SU-DHL-6 (cell line): ENCODE results near the gene MEIS1.

Source experiments
- H2AFZ ChIP-seq: fragments of 200-600 bp; sonication (generic); 2 replicates; pipeline ENCODE4 v1.6.1; 2014; ENCODE audit warnings: low read depth, mild to moderate bottlenecking, moderate library complexity, mixed read lengths, antibody characterized with exemption, low read length; ENCODE audit not compliant: severe bottlenecking
- H3F3A ChIP-seq: fragments of 200-600 bp; shearing (Covaris generic); 2 replicates; pipeline ENCODE4 v1.6.0; 2016; ENCODE audit warnings: antibody characterized with exemption, mild to moderate bottlenecking; ENCODE audit not compliant: insufficient read depth
- H3K27ac ChIP-seq: fragments of 200-600 bp; sonication (generic); 2 replicates; pipeline ENCODE4 v1.5.1; 2016; ENCODE audit warnings: low read depth, mild to moderate bottlenecking, low read length, moderate library complexity, mixed read lengths
- H3K27me3 ChIP-seq: fragments of 200-600 bp; sonication (generic), shearing (Covaris generic); 2 replicates; pipeline ENCODE4 v1.6.0; 2014; ENCODE audit warnings: mild to moderate bottlenecking, low read length
- H3K36me3 ChIP-seq: fragments of 200-600 bp; sonication (generic); 2 replicates; pipeline ENCODE4 v1.6.1; 2014; ENCODE audit warnings: mild to moderate bottlenecking, low read length, mixed read lengths
- H3K4me2 ChIP-seq: fragments of 300-600, 200-600 bp; shearing (Covaris generic), sonication (generic); 2 replicates; pipeline ENCODE4 v1.6.0; 2014; ENCODE audit warnings: low read length, low read depth, mild to moderate bottlenecking; ENCODE audit not compliant: poor library complexity, severe bottlenecking
- H3K4me3 ChIP-seq: fragments of 200-600 bp; sonication (generic); 2 replicates; pipeline ENCODE4 v1.5.1; 2014; ENCODE audit warnings: antibody characterized with exemption, low read length, mild to moderate bottlenecking, mixed read lengths; ENCODE audit not compliant: insufficient read depth, poor library complexity, severe bottlenecking
- H3K79me2 ChIP-seq: fragments of 200-600 bp; sonication (generic); 2 replicates; pipeline ENCODE4 v1.6.1; 2014; ENCODE audit warnings: mild to moderate bottlenecking, low read length, moderate library complexity; ENCODE audit not compliant: insufficient read depth
- H3K9ac ChIP-seq: fragments of 200-600 bp; sonication (generic); 2 replicates; pipeline ENCODE4 v1.7.0; 2014; ENCODE audit warnings: mild to moderate bottlenecking, low read length
- H3K9me2 ChIP-seq: fragments of 200-600 bp; sonication (generic); replicated peaks from 2 replicates; pipeline ENCODE4 v1.6.1; 2014; ENCODE audit warnings: low read length; ENCODE audit not compliant: insufficient read depth
- H3K9me3 ChIP-seq: fragments of 200-600 bp; sonication (generic); 2 replicates; pipeline ENCODE4 v1.6.1; 2014; ENCODE audit warnings: low read length, mixed read lengths; ENCODE audit not compliant: insufficient read depth
- H4K20me1 ChIP-seq: fragments of 200-600 bp; sonication (generic); 2 replicates; pipeline ENCODE4 v1.6.1; 2014; ENCODE audit warnings: low read depth, mild to moderate bottlenecking, antibody characterized with exemption, low read length, moderate library complexity, mixed read lengths
- CTCF ChIP-seq: fragments of 200-600 bp; sonication (generic); IDR thresholded peaks from one replicate; pipeline ENCODE4 v1.5.1; 2017; ENCODE audit warnings: antibody characterized with exemption, mild to moderate bottlenecking, low read length, moderate library complexity; ENCODE audit not compliant: insufficient read depth, poor library complexity, severe bottlenecking
- EZH2phosphoT487 ChIP-seq: fragments of 200-600 bp; sonication (generic), shearing (Covaris generic); conservative IDR thresholded peaks from 2 replicates; pipeline ENCODE4 v1.6.1; 2018; ENCODE audit warnings: mild to moderate bottlenecking, antibody characterized with exemption, low read length, moderate library complexity, mixed read lengths

The MEIS1 gene

GRCh38 chr2:66580166-66581049, 145.5 kb downstream of the MEIS1 start:
- Histone ChIP-seq H3K9ac (no peak overlapping the region), H3K4me3 (no peak overlapping the region), H3K9me3 (no peaks in the 10 kb centered on the region), H3K36me3 (no peaks in the 10 kb centered on the region), H3K27me3 (no peaks in the 10 kb centered on the region), H3K4me2 (no peak overlapping the region), H4K20me1 (no peaks in the 10 kb centered on the region), H3F3A (no peaks in the 10 kb centered on the region), H3K79me2 (no peaks in the 10 kb centered on the region), H2AFZ (no peak overlapping the region), H3K9me2 (no peaks in the 10 kb centered on the region), H3K27ac (no peak overlapping the region)
- TF ChIP-seq EZH2phosphoT487 (no peak), CTCF (no peak)

GRCh38 chr2:66581339-66582103, 146.6 kb downstream of the MEIS1 start:
- no peak for TF ChIP-seq EZH2phosphoT487
- no peak for TF ChIP-seq CTCF
- no peaks in the 10 kb centered on the region for H3K79me2 ChIP-seq
- no peak overlapping the region for H3K4me3 ChIP-seq
- no peak overlapping the region for H3K9ac ChIP-seq
- H2AFZ ChIP-seq = no peak overlapping the region
- no peak overlapping the region for H3K27ac ChIP-seq
- H3K36me3 ChIP-seq = no peaks in the 10 kb centered on the region
- no peaks in the 10 kb centered on the region for H4K20me1 ChIP-seq
- no peaks in the 10 kb centered on the region for H3K27me3 ChIP-seq
- H3K9me3 ChIP-seq = no peaks in the 10 kb centered on the region
- H3F3A ChIP-seq = no peaks in the 10 kb centered on the region
- H3K9me2 ChIP-seq = no peaks in the 10 kb centered on the region
- no peak overlapping the region for H3K4me2 ChIP-seq

DNA sequence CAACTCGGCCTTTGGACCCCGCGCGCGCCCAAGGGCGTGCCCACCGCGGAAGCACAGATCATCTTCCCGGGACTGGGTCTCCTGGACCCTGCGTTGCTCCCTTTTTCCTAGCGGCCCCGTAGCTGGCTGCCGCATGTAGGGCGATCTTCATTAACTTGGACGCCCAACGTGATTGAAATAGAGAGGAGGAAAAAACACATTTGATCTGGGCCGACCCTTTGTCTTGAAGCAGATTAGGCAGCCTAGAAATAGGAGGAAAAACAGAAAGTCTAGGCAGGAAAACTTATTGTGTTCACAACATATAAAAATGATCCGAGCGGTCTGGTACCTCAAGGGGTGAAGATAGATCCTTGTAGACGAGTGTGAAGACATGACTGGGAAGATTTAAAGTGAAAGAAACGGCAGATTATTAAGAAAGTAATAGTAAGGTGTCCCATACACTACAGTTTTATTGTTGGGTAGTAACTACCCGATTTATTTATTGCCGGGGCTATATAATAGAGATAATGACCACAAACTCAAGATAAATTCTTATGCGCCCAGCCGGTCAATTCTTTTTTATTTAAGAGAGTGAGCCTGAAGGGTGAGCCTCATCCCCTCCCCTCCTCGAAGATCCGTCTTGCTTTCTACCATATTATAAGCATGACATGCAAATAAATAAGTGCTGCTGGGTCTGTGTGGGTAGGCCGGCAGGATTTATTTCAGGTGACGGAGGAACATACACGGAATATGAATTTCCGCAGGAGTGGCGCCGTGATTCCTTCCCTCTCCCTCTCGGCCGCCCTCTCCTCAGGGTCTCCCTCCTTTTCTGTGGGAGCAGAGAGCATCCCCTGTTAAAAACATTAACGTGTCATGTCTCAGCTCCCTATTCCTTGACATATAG, 147.4 kb downstream of the MEIS1 start:
- Histone ChIP-seq H3K36me3 (no peaks in the 10 kb centered on the region), H3K4me2 (no peak overlapping the region), H3K27ac (no peak overlapping the region), H3K79me2 (no peaks in the 10 kb centered on the region), H3K4me3 (no peak overlapping the region), H4K20me1 (no peaks in the 10 kb centered on the region), H3K9me2 (no peaks in the 10 kb centered on the region), H3F3A (no peaks in the 10 kb centered on the region), H3K9ac (no peak overlapping the region), H3K27me3 (no peaks in the 10 kb centered on the region), H2AFZ (no peak overlapping the region), H3K9me3 (no peaks in the 10 kb centered on the region)
- TF ChIP-seq EZH2phosphoT487 (no peak), CTCF (no peak)
